Spleen (tissue), 11 donors: ENCODE measurements around the gene ADGRF3. TPM values are rescaled to one million over a fixed set of nuclear protein-coding genes. Genes with fewer than 3 reads are reported as not detected.
"Not testable (repeated sequence)": the region's sequence is repeated elsewhere in the genome, so short reads cannot be mapped to it uniquely, and the experiment has no call there.

ENCODE experiments used
- DNase-seq: peaks from one replicate; pipeline ENCODE4 v3.0.0-alpha.2; 2020
- H3K27ac ChIP-seq, 8 donors: fragments of 200-600 bp; sonication (generic) in 7 of 8; 1 replicate in 4 of 8; 2 replicates in 4 of 8; pipeline versions ENCODE4 v1.5.0 to v1.8.0; 2016 to 2021; ENCODE audit warnings: inconsistent platforms in 4 of 8, mild to moderate bottlenecking in 4 of 8, moderate library complexity in 1 of 8
- H3K27me3 ChIP-seq, 7 donors: fragments of 200-600 bp; sonication (generic) in 6 of 7; replicated peaks in 1 of 7; 1 replicate in 4 of 7; 2 replicates in 3 of 7; pipeline versions ENCODE4 v1.5.0 to v1.8.0; 2016 to 2021; ENCODE audit warnings: inconsistent platforms in 3 of 7, mild to moderate bottlenecking in 1 of 7
- H3K36me3 ChIP-seq, 6 donors: fragments of 200-600 bp; sonication (generic) in 5 of 6; 1 replicate in 4 of 6; 2 replicates in 2 of 6; pipeline versions ENCODE4 v1.5.0 to v1.8.0; 2016 to 2021; ENCODE audit warnings: inconsistent platforms in 2 of 6
- H3K4me1 ChIP-seq, 6 donors: fragments of 200-600 bp; sonication (generic) in 5 of 6; 1 replicate in 3 of 6; 2 replicates in 3 of 6; pipeline versions ENCODE4 v1.5.0 to v1.8.0; 2016 to 2021; ENCODE audit warnings: inconsistent platforms in 3 of 6
- H3K4me3 ChIP-seq, 8 donors: fragments of 200-600 bp; sonication (generic) in 7 of 8; 1 replicate in 4 of 8; 2 replicates in 4 of 8; pipeline versions ENCODE4 v1.5.0 to v1.8.0; 2016 to 2021; ENCODE audit warnings: inconsistent platforms in 4 of 8, mild to moderate bottlenecking in 4 of 8, moderate library complexity in 2 of 8
- H3K9me3 ChIP-seq, 8 donors: fragments of 200-600 bp; sonication (generic) in 7 of 8; 1 replicate in 4 of 8; 2 replicates in 4 of 8; pipeline versions ENCODE4 v1.5.0 to v1.8.0; 2016 to 2021; ENCODE audit warnings: inconsistent platforms in 4 of 8
- POLR2A ChIP-seq, 3 donors: fragments of 450-650 bp; IDR thresholded peaks; one replicate each; pipeline ENCODE4 v1.5.1; 2017; ENCODE audit warnings: antibody characterized with exemption in 3 of 3, mild to moderate bottlenecking in 1 of 3
- POLR2AphosphoS5 ChIP-seq, 3 donors: sonication (generic); formaldehyde crosslinking; IDR thresholded peaks; one replicate each; pipeline ENCODE4 v1.5.1; 2017; ENCODE audit warnings: antibody characterized with exemption in 3 of 3
- WGBS, 5 donors: extraction: QIAGEN DNeasy Blood & Tissue Kit in 3 of 5; methylation state at CpG; one replicate each; pipeline versions ENCODE4 v1.1.5 to v1.1.7; 2013 to 2018; 5-methylcytosine and 5-hydroxymethylcytosine counted together
- intact Hi-C: fragments of 100-400 bp; cut with DNase I; formaldehyde crosslinking; loops from one replicate; pipeline ENCODE4 v1.15.0; 2023; ENCODE audit warnings: low total_unique reads
- polyA plus RNA-seq, 3 donors: library from polyadenylated mRNA; stranded (reverse); fragments of 200-250 nt; gene quantifications; one replicate each; pipeline ENCODE4 v1.2.1, GENCODE V29; 2013
- total RNA-seq, 7 donors: library from RNA; depleted of rRNA in 3 of 7; stranded (reverse); fragments of >200 nt in 3 of 7; fragmentation: NEBNext Ultra II Directional in 4 of 7; extraction: Animal tissue kit (Norgen Biotek cat#: 25700) in 4 of 7; gene quantifications; one replicate each; pipeline versions ENCODE4 v1.1.0 to v1.2.1, GENCODE V29; 2016 to 2021
- TF ChIP-seq, protein P1 (sequence below), 11 experiments: fragments of 200-600 bp in 7 of 11; fragments of 450-650 bp in 4 of 11; sonication (generic) in 4 of 11; IDR thresholded peaks in 8 of 11; conservative IDR thresholded peaks in 3 of 11; 1 replicate in 7 of 11; 2 replicates in 4 of 11; pipeline versions ENCODE4 v1.4.0 to v1.8.0; 2016 to 2021; ENCODE audit warnings: antibody characterized with exemption in 11 of 11, inconsistent platforms in 4 of 11, mild to moderate bottlenecking in 1 of 11
- donor health status: healthy with polysubstance abuse.
- donor health status: DM: no; HTN: no; CAD: no; lungs with moderate emphysema.
- donor health status: DM: no; HTN: no; CAD: no.
- donor health status: Bipolar disorder and iron deficiency.
- donor health status: healthy.
- donor health status: DM: no; HTN: no; CAD: no.
- donor health status: DM: yes; HTN: yes; CAD: no.

ADGRF3 gene
- total and polyA plus RNA-seq, 10 donors: 0.15 to 6.2 (median 0.63) TPM

DNA sequence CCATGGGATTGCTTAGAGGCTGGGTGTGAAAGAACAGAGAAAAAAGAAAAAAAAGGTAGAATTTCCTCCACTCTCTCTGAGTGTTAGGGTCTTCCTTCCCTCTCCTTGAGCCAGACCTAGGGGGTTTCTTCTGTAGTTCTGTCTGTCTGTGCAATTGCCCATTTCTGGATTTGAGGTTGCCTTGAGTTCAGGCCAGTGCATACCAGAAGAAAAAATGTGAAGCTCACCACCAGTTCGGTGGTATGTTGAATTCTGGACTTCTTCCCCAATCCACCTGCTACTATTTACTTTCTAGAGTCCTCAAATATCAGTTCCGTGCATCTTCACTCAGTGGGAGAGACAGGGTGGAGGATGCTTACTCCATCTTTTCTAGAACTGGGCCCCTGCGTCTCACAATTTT lies 16.0 kb downstream of the ADGRF3 start:
- Histone ChIP-seq H3K27ac (no peak overlapping the region), H3K9me3 (no peaks in the 10 kb centered on the region), H3K4me3 (no peak overlapping the region), H3K4me1 (peaks cover 0 to 15% (median 6%) of the 10 kb centered on the region in 6 donors), H3K27me3 (no peaks in the 10 kb centered on the region), H3K36me3 (no peaks in the 10 kb centered on the region)
- WGBS, 5 donors: 77 to 91% (median 84%) methylated on average over 3 of the region's 3 CpGs
- intact Hi-C loops: no loop called here
- TF ChIP-seq, protein P1, sequence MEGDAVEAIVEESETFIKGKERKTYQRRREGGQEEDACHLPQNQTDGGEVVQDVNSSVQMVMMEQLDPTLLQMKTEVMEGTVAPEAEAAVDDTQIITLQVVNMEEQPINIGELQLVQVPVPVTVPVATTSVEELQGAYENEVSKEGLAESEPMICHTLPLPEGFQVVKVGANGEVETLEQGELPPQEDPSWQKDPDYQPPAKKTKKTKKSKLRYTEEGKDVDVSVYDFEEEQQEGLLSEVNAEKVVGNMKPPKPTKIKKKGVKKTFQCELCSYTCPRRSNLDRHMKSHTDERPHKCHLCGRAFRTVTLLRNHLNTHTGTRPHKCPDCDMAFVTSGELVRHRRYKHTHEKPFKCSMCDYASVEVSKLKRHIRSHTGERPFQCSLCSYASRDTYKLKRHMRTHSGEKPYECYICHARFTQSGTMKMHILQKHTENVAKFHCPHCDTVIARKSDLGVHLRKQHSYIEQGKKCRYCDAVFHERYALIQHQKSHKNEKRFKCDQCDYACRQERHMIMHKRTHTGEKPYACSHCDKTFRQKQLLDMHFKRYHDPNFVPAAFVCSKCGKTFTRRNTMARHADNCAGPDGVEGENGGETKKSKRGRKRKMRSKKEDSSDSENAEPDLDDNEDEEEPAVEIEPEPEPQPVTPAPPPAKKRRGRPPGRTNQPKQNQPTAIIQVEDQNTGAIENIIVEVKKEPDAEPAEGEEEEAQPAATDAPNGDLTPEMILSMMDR (IDR thresholded peaks at IDR 0.05 in 8 of 11, conservative IDR thresholded peaks at IDR 0.05 in 3 of 11): no peak
- TF ChIP-seq POLR2A (IDR thresholded peaks at IDR 0.05) (no peak), POLR2AphosphoS5 (IDR thresholded peaks at IDR 0.05) (no peak)
- no peak for DNase-seq

DNA sequence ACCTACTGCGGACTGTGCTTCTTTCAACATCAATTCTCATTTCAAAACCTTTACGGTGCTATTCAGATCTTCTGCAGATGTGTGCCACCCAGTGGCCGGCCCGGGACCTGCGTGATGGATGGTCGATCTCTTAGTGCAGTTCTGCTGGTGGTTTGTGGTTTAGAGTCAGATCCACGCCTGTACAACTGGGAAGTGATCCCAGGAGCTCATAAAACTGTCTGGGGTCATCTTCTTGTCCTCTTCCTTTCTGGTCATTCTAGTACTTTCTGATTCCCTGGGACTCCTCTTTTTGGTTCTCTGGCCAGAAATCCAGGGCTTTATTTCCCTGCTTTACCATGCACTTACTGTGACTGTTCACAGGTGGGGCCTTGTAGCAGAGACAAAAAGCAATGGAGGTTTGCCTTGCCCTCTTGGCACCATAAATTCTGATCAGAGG lies 16.5 kb downstream of the ADGRF3 start:
- peak; percentile 95 for DNase-seq
- WGBS, 5 donors: 1 to 2% (median 1%) methylated on average over 7 of the region's 7 CpGs
- intact Hi-C loops: no loop called here
- Histone ChIP-seq H3K36me3 (no peaks in the 10 kb centered on the region), H3K27ac (no peak overlapping the region), H3K27me3 (no peaks in the 10 kb centered on the region), H3K4me1 (peaks cover 0 to 15% (median 6%) of the 10 kb centered on the region in 6 donors), H3K4me3 (no peak overlapping the region), H3K9me3 (no peaks in the 10 kb centered on the region)
- TF ChIP-seq POLR2AphosphoS5 (IDR thresholded peaks at IDR 0.05) (peak in 1 of 3 donors; percentile 67), POLR2A (IDR thresholded peaks at IDR 0.05) (no peak)
- TF ChIP-seq, protein P1 (IDR thresholded peaks at IDR 0.05 in 8 of 11, conservative IDR thresholded peaks at IDR 0.05 in 3 of 11): peak; percentile 74 to 94 (median 87)

DNA sequence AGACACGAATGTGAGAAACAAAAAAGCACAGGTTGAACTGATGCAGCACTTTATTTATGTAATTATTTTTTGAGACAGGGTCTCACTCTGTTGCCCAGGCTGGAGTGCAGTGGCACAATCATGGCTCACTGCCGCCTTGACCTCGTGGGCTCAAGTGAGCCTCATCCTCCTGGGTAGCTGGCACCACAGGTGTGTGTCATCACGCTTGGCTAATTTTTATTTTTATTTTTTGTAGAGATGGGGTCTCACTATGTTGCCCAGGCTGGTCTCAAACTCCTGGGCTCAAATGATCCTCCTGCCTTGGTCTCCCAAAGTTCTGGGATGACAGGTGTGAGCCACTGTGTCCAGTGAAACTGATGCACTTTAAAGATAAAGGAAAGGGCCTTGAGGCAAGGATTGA lies 17.5 kb downstream of the ADGRF3 start:
- H3K27me3 ChIP-seq, H3K27ac ChIP-seq, DNase-seq, H3K4me3 ChIP-seq, intact Hi-C loops, H3K9me3 ChIP-seq, H3K36me3 ChIP-seq: not testable (repeated sequence)
- WGBS, 5 donors: 91 to 97% (median 94%) methylated on average over 4 of the region's 4 CpGs
- H3K4me1 ChIP-seq: peaks cover 0 to 15% (median 6%) of the 10 kb centered on the region in 6 donors

DNA sequence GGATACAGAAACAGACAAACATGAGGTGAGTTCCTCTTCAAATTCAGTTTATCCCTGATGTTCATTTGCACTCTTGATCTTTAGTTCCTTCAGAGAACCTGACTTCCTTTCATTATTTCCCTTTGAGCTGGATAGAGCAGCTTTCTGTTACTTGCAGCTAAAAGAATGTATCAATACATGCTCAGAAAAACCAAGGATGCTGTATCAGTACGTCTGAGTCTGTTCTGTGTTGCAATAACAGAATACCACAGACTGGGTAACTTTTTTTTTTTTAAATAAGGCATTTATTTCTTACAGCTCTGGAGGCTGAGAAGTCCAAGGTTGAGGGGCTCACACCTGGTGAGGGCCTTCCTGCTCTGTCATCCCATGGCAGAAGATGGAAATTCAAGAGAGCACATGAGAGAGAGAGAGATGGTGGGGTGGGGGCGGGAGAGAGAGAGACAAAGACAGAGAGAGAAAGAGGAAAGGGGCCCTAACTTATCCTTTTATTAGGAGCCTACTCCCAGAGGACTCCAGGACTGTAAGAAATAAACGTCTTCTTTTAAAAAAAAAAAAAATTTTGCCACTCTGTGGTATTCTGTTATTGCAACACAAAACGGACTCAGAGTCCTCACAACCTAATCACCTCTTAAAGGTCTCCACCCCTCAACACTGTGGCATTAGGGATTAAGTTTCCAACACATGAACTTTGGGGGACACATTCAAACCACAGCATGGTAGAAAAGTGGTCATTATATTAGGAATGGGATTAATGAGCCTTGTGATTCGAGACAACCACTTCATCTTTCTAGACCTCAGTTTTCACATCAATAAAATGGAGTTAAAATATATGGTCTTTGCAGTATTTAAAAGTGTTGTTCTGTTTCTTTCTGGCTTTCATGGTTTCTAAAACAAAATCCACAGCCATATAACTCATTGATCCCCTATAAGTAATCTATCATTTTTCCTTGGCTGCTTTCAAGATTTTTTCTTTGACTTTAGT lies 19.0 kb downstream of the ADGRF3 start:
- Histone ChIP-seq H3K27me3 (no peaks in the 10 kb centered on the region), H3K27ac (no peak overlapping the region), H3K4me1 (peaks cover 0 to 15% (median 6%) of the 10 kb centered on the region in 6 donors), H3K9me3 (no peaks in the 10 kb centered on the region), H3K36me3 (no peaks in the 10 kb centered on the region), H3K4me3 (no peak overlapping the region)
- WGBS, 5 donors: 41 to 51% (median 45%) methylated on average over 5 of the region's 5 CpGs
- intact Hi-C loops: no loop called here
- TF ChIP-seq, protein P1 (IDR thresholded peaks at IDR 0.05 in 8 of 11, conservative IDR thresholded peaks at IDR 0.05 in 3 of 11): no peak
- TF ChIP-seq POLR2AphosphoS5 (IDR thresholded peaks at IDR 0.05): no peak
- no peak for TF ChIP-seq POLR2A (IDR thresholded peaks at IDR 0.05)
- no peak for DNase-seq
